Stimulated activated CD4-positive, alpha-beta T cell treated with anti-CD3 and anti-CD28 coated beads, TNF-alpha, amount 100 ng/mL, for 48 hours (primary cell): ENCODE measurements around the gene PHF14.

Source experiments
- DNase-seq, 3 donors: peaks; one replicate each; pipeline ENCODE4 v3.0.0-alpha.2; 2020; ENCODE audit warnings: low read depth in 3 of 3

Gene PHF14

GRCh38 chr7:11206177-11206899 is 232.7 kb downstream of the PHF14 start:
- DNase-seq, result no peak

- DNase-seq, result no peak
Observed at GRCh38 chr7:11207565-11207964, 233.9 kb downstream of the PHF14 start.

- no peak for DNase-seq
Observed at GRCh38 chr7:11208883-11209465, 235.3 kb downstream of the PHF14 start.

- no peak for DNase-seq
Observed at GRCh38 chr7:11210374-11210773, 236.7 kb downstream of the PHF14 start.

- peak in 2 of 3 donors; percentile 9 to 39 for DNase-seq
Observed at GRCh38 chr7:11212080-11212711, 238.5 kb downstream of the PHF14 start.

- no peak for DNase-seq
Observed at GRCh38 chr7:11212816-11213215, 239.1 kb downstream of the PHF14 start.

- no peak for DNase-seq
Observed at GRCh38 chr7:11213266-11213665, 239.6 kb downstream of the PHF14 start.

- no peak for DNase-seq
Observed at GRCh38 chr7:11216276-11216675, 242.6 kb downstream of the PHF14 start.

GRCh38 chr7:11217848-11218565 is 244.3 kb downstream of the PHF14 start:
- no peak for DNase-seq
